GM03348 (cell line): ENCODE results near the gene RAB1B.
"Not testable (repeated sequence)": the region's sequence is repeated elsewhere in the genome, so short reads cannot be mapped to it uniquely, and the experiment has no call there.

Experiments used
- DNase-seq: peaks from one replicate; pipeline ENCODE4 v3.0.0; 2012; ENCODE audit warnings: low spot score

Gene RAB1B

DNA sequence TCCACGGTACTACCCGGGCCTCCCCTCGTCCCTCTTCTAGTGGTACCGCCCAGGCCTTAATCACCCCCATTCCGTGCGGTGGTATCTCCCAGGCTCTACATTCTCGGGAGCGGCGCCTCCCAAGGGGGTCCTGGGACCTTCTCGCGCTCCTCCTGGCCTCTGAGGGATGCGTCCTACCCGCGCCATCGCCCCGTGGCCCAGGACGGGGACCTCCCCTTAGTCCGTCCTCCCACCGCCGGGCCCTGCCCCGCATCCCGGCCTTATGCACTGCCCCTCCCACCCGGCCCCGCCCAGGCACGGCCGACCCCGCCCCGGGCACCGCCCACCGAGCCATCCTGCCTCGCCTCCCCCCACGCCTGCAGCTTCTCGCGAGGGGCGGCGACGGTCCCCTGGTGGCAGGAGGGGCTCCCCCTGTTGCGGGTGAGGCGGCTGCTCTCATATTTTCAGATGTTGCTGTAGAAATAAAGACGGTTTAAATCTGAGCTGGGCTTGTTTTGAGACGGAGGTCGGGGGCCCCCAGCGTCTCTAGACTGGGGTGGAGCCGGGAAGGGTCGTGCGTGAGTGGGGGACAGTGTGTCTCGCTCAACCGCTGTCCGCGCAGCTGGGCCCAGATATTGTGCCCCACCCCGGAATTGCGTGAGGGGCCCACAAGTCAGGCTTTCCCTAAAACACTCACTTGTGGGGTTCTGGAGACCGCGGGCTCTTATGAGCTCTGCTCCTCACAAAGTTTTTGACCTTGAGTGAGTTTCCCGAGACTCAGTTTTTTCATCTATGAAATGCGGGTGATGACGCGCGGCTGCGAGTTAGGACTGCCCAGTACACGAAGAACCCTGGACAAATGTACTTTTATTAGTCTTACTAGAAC is 828 bp upstream of the RAB1B start:
- peak; percentile 97 for DNase-seq

DNA sequence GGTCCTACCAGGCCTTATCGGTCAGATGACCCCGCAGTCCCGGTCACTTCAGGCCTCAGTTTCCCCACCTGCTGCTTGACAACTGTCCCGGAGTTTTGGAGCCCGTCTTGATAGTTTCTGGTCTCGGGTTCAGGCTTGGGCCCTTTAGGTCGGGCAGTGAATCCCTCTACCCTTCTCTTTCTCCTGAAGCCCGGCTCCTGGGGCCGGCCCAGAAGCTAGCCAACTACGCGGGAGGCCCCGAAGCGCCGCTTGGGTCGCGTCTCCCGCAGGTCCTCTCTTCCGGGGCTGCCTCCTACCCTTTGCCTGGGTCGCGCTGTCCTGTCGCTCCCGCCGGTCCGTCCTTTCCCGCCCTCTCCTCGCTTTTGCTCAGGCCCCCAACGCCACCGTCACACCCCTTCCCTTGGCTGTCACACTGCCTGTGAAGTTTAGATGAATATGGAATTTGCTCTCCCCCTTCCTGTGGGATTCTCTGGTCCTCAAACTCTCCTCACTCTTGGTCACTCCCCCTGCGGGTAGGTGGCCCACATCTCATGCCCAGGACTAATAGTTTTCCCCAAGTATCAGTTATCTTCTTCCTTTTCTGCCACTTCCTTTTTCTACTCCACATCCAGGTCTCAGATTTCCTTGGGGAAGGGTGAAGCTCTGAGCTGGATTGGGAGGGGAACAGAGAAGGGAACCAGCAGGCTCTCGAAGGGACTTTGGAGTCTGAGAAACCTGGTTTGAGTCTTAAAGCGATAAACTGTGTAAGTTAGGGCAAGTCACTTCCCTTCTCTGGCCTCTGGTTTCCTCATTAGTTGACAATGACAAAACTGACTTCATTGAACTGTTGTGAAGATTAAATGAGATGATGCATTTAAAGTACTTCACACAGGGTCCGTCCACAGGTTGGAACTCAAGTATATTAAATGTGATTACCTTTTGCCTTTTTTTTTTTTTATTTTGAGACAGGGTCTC is 790 bp downstream of the RAB1B start:
- DNase-seq = peak; percentile 54

DNA sequence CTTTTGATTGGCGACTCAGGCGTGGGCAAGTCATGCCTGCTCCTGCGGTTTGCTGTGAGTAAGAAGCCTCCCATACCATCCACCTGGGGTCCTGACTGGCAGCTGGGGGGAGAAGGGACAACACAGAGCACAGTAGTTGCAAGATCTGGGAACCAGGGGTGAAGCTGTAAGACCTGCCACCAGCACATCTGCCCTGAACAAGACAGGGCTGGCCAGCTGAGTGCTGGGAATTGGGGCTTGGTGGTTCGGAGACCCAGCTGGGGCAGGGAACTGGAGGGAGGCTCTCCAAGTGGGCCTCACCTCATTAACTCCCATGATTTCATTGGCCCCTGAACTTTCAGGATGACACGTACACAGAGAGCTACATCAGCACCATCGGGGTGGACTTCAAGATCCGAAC is 3.4 kb downstream of the RAB1B start:
- no peak for DNase-seq

DNA sequence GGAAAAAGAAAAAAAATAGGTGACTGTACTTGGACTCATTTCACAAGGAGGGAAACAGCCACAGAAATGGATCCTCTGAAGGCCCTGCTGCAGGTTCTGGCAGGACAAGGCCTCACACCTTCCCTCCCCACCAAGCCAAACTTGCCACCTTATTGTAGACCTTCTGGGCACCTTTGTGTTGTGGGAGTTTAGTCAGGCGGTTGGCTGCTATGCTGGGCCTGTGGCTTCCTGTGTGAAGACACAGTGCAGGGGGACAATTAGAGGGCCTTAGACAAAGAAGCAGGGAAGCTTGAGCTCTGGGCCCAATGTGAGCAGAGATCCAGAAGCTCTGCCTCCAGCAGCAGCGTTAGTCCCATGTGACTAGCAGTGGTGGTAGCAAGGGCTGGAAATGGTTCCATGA is 4.2 kb downstream of the RAB1B start:
- no peak for DNase-seq

DNA sequence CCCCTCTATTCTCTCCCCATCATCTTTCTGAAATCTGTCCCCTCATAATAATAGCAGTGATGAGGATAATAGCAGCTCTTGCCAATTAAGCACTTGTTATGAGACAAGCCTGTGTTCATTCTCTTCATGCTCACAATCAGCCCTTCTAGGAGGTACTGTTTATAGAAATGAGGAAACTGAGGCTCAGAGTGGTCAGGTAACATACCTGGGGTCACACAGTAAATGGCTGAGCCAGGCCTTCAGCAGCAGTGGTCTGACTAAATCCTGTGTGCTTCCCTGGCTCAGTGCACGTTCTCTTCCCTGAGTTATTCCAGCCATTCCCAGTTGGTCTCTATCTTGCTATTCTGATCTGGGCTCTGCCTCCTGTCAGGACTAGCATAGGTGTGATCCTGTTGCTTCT is 5.8 kb downstream of the RAB1B start:
- DNase-seq = no peak

DNA sequence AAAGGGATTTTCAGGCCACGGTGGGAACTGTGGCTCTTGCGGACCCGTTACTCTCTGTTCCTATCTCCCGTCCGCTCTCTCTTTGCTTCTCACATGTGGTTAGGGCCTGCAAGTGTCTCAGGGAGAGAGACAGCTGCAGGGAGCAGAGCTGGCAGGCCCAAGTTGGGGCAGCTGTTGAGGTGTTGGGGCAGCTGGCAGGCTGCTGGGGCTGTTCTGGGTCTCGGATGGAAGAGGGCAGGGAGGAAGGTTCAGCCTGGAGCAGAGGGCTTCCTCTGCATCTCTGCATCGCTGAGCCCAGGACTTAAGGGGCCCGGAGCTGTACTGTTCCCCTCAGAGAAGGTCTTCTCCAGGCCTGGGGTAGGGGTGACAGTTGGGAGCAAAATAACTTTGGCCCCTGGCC is 7.0 kb downstream of the RAB1B start:
- DNase-seq = no peak

DNA sequence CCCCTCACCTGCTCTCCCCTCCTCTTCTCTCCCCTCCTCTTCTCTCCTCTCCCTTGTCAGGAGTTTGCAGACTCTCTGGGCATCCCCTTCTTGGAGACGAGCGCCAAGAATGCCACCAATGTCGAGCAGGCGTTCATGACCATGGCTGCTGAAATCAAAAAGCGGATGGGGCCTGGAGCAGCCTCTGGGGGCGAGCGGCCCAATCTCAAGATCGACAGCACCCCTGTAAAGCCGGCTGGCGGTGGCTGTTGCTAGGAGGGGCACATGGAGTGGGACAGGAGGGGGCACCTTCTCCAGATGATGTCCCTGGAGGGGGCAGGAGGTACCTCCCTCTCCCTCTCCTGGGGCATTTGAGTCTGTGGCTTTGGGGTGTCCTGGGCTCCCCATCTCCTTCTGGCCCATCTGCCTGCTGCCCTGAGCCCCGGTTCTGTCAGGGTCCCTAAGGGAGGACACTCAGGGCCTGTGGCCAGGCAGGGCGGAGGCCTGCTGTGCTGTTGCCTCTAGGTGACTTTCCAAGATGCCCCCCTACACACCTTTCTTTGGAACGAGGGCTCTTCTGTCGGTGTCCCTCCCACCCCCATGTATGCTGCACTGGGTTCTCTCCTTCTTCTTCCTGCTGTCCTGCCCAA is 7.7 kb downstream of the RAB1B start:
- DNase-seq = no peak

DNA sequence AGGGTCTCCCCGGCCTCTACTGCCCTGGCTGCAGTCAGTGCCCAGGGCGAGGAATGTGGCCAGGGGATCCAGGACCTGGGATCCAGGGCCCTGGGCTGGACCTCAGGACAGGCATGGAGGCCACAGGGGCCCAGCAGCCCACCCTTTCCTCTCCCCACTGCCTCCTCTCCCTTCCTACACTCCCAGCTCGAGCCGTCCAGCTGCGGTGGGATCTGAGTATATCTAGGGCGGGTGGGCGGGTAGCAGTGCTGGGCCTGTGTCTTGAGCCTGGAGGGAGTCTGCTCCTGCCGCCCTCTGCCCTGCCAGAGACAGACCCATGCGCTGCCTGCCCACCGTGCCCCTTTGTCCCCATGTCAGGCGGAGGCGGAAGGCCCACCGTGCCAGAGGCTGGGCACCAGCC is 8.2 kb downstream of the RAB1B start:
- not testable (repeated sequence) for DNase-seq

DNA sequence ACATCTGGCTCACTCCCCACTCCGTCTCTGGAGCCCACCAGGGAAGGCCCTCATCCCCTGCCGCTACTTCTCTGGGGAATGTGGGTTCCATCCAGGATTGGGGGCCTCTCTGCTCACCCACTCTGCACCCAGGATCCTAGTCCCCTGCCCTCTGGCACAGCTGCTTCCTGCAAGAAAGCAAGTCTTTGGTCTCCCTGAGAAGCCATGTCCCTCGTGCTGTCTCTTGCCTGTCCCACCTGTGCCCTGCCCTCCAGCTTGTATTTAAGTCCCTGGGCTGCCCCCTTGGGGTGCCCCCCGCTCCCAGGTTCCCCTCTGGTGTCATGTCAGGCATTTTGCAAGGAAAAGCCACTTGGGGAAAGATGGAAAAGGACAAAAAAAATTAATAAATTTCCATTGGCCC is 8.6 kb downstream of the RAB1B start:
- not testable (repeated sequence) for DNase-seq

DNA sequence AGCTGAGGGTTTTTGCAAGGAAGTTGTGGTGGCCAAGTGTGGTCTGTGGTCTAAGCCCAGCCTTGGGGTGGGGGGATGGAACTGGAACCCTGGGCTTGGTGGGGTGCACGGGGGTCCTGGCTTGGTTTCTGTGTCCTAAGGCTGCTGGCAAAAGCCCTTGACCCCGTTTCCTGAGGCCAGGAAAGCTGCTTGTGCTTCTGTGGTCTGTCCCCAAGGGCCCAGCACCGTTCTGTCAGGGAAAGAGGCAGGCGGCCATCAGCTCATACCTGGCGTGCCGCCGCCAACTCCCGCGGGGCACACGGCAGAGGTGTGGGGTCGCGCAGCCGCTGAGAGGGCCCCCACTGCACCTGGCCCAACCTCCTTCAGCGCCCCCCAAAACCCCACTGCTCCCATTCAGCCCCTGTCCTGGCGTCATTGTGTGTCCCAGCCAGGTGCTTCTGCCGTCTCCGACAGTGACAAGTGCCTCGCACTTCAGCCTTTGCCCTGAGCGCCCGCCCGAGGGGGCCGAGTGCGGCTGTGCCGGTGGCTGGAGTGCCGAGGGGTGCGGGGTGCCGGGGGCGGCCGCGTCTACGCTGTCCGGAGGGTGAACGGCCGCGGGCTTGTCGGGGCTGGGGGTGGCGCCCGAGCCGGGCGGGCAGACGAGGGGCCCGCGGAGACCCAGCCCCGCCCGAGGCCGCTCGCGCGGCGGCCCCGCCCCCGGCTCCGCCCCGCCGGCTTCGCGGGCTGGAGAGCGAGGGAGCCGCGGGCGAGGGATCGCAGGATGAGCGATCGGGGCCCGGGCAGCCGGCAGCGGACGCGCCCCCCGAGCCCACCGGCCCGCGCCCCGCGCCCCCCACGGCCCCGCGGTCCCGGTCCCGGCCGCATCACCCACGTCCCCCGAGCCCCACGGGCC is 9.3 kb downstream of the RAB1B start, which contains the start of gene CNIH2:
Gene CNIH2 (plus strand): TSS at position 705 of the 892 bp plus-strand sequence. CDS start 282 bp downstream, outside the sequence.
- DNase-seq = peak; percentile 78

DNA sequence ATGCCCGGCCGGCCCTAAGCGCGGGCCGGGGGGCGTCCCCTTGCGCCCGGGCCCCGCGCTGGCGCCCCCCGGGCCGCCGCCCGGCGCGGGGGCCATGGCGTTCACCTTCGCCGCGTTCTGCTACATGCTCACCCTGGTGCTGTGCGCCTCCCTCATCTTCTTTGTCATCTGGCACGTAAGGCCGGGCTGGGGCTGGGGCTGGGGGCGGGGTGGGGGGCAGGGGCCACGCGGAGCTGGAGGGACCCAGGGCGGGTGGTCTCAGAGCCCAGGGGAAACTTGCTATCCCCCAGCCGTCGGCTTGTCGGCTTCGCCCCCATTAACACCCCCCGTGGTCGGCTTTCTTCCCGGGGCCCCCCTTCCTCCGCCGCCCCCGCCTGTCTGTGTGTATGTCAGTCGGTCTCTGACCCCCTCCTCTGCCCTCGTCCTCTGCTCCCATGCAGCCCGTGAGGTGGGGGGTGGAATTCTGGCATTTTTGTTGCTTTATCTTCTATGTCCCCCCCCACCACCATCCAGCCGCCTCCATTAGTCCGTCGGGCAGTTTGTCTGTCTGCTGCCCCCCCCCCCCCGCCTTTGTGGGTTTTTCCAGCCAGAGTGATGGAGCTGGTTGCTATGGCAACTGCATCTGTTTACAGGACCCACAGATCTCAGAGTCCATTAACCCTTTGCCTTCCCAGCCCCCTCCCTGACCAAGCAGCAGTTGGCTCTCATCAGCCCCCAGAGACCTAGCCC is 10.1 kb downstream of the RAB1B start:
- peak; percentile 16 for DNase-seq

DNA sequence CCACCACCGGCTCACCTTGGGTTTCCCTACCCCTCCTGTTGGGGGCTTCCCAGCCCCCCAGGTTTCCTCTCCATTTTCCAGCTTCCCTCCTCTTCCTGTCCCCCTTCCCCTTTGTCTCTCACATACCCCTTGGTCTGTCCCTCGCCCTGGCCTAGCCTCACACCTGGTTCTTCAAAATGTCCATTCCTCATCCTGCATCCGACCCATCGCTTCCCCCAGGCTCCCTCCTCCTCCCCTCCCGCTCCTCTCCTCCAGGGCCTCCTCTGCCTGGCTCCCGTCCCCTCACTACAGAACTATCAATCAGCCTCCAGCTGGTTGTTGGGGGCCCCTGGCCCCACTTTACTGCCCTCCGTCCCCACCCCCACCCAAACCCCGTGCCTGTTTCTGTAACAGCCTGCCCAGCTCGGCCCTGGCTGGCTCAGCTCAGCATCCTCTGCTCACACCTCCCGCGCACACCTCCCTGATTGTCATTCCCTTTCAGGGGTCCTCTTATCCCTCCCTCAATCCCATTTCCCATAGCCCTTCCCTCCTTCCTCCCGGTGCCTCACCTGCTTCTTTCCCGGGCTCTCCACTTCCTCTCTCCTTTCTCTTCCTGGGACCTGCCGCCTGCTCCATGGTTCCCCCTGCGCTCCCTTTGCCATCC is 10.8 kb downstream of the RAB1B start:
- no peak for DNase-seq

DNA sequence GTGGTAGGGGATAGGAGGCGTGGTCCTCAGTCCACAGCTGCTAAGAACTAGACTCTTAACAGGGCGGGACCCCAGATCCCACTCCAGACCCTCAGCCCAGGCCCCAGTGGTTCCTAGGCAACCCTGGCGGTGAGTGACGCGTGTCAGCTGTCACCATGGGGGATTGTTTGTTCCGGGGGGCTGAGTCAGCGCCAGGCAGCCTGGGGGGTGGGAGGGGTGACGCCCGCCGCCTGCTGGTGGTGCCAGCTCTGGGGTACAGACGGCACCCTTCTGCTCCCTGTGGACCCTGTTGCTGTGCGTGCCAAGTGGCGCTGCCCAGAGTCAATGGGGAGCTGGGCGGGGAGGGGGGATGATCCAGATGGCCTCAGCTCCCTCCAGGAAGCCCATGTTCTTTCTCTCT is 12.0 kb downstream of the RAB1B start:
- DNase-seq = no peak

DNA sequence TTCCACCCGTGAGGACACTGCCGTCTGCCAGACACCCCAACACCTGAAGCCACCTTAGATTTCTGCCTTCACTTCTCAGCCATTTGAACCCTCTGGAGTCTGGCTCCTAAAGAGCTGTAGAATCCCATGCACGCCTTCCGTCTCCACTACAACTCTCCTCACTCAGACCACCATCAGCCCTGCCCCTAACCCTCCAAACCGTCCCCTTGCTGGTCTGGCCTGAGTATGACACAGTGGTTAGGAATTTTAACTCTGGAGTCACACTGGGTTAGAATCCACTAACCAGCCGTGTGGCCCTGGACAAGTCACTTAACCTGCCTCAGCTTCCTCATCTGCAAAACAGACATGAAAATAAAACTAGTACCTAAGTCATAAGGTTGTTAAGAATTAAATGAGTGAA is 12.6 kb downstream of the RAB1B start:
- no peak for DNase-seq

DNA sequence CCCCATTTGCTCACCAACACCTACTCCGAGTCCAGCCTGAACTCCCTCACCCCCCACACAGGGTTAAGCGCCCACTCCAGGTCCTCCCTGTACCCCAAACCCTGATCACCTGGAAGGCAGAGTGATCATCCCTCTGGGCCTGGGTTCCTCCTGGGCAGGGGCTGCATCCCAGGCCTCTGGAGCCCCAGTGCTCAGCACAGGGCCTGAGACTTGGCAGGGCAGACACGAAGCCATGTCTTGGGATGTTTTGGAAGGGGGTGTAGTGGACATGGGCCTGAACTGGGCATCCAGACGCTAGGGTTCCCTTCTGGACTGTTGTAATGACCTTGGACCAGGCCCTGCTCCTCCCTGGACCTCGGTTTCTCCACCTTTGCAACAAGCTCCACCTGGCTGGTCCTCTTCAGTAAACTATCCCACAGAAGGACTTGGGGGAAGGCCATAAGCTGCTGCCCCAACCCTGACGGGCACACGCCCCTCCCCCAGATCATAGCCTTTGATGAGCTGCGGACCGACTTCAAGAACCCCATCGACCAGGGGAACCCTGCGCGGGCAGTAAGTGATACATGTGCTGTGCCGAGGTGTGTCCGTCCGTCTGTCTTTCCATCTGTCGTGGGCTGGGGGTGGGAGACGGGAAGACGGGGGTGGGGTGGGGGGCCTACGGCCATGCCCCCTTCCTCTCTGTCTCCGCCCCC is 13.5 kb downstream of the RAB1B start:
- no peak for DNase-seq

DNA sequence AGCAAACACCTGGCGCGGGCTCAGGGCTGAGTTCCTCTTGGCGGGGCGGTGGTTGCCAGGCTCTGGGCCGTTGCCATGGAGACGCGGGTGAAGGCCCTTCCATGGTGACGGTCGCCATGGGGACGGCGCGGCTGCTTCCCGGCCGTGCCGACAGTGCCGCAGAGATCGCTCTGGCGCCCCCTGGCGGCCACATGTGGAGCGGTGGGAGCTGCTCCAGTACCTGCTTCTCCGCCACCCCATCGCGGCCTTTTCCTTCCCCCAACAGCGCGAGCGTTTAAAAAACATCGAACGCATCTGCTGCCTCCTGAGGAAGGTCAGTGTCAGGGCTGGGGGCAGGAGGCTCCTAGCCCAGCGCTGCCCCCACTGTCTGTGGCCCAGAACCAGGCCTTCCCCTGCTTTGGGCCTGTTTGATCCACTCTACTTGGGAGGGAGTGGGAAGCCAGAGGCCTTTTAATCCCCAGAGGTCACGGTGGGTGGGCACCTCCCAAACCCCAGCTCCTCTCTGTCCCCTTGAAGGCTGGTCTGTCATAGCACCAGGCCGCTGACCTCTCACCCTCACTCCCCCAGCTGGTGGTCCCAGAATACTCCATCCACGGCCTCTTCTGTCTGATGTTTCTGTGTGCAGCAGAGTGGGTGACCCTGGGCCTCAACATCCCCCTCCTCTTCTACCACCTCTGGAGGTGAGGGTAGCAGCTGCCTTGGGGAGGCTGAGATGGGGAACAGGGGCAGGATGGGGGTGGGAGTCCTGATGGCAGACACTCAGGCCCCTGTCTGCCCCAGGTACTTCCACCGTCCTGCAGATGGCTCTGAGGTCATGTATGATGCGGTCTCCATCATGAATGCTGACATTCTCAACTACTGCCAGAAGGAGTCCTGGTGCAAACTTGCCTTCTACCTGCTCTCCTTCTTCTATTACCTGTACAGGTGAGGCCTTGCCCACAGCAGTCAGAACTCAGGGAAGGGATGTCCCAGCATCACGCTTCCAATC is 14.3 kb downstream of the RAB1B start:
- peak; percentile 95 for DNase-seq

DNA sequence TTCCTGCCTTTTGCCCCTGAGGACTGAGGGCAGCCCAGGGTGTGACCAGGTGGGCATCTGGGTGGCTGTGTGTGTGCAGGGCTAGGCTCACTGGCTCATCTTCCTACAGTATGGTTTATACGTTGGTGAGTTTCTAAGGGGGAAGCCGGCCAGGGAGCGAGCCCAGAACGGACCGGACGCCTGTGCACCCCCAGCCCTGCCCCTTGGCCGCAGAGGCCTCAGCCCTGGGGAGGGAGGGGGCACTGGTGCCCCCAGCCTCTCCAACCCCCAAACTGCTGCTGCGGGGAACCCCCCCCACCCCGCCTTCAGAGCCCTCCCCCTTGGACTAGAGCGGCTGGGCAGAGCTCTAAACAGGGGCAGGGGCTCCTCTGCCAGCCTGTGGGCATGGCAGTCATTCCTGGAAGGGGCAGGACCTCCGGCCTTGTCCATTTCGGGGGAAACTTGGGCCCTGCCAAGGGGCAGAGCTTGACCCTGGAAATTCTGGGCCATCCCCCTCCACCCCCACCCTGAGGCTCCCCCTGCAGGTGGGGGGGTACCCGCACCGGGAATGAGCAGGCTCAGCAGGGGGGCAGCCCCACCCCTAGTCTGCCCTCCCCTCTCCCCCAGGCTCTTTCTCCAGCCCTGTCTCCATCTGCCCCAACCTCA is 15.1 kb downstream of the RAB1B start:
- DNase-seq = no peak
